ENCODE data around the gene LGALS3BP. TPM values are rescaled to one million over a fixed set of nuclear protein-coding genes. Genes with fewer than 3 reads are reported as not detected.
A peak's percentile ranks its signal among the peaks of the same experiment; 100 is the strongest.

LGALS3BP gene
- polyA plus RNA-seq, 4 donors: 181 to 361 (median 290) TPM

DNA sequence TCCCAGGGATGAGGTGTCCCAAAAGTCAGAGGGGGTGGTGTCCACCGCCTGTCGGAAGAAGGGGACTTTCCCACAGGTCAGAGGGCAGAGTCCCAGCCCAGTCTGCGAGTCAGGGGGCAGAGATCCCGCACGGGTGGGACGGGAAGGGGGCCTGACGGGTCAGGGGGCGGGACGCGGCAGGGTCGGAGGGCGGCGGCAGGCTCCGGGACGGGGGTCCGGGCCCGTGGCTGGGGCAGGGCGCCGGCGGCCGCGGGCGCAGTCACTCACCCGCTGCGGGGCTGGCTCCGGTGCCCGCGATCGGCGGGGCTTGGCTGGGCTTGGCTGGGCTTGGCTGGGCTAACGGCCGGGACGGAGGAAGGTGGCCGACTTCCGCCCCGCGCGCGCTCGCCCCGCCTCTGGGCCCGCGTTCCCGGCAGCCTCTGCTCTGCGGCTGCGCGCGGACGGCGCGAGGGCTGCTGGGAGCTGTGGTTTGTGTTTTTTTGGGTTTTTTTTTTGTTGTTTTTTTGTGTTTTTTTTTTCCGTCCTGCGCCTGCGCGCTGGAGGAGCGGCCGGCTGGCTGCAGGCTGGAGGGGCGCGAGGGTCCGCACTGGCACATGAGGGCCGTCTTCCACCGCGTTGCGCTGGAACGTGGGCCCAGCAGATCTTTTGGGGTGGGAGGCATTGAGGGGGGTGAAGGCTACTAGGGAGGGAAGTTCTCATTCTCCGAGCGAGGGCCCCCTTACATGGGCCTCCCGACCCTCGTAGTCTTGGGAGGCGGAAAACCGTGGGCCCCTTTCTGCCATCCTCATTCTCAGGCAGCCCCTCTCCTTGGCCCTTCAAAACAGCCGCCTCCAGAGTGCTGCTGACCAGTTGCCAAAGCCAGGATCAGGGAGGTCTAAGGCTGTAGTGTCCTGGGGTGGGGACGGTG is 29.9 kb upstream of the LGALS3BP start, which contains the start of gene CANT1:
TSS of gene CANT1 (minus strand) at position 368 of the 907 bp plus-strand sequence. CDS start 12,142 bp downstream, outside the sequence.
- 1 to 2% (median 1%) methylated on average over 63 to 73 of the region's 73 CpGs for WGBS, 3 donors
- no peaks in the 10 kb centered on the region for H3K9me3 ChIP-seq (ENCODE audit: control insufficient read depth in 2 of 2, insufficient read depth in 1 of 2, low read depth in 1 of 2, low read length in 1 of 2)
- peak within 1 kb of the TSS; percentile 16 to 87 (median 77) for H3K27ac ChIP-seq (ENCODE audit: low read depth in 1 of 3, low read length in 2 of 3)
- DNase-seq (peak; percentile 77 to 92), FAIRE-seq (no peak)
- peaks cover 14 to 35% (median 20%) of the 10 kb centered on the region in 3 donors for H3K4me1 ChIP-seq (ENCODE audit: control insufficient read depth in 3 of 3, insufficient read depth in 2 of 3, low read depth in 1 of 3, low read length in 2 of 3)
- peaks cover 0 to 20% (median 0%) of the 10 kb centered on the region in 3 donors for H3K36me3 ChIP-seq (ENCODE audit: control insufficient read depth in 3 of 3, insufficient read depth in 2 of 3, low read depth in 1 of 3, low read length in 3 of 3)
- H3K4me3 ChIP-seq (ENCODE audit: low read depth in 1 of 3, low read length in 3 of 3): peak within 1 kb of the TSS; percentile 76 to 93 (median 78)
- no peaks in the 10 kb centered on the region for H3K27me3 ChIP-seq (ENCODE audit: control insufficient read depth in 3 of 3, insufficient read depth in 3 of 3, low read length in 3 of 3)

DNA sequence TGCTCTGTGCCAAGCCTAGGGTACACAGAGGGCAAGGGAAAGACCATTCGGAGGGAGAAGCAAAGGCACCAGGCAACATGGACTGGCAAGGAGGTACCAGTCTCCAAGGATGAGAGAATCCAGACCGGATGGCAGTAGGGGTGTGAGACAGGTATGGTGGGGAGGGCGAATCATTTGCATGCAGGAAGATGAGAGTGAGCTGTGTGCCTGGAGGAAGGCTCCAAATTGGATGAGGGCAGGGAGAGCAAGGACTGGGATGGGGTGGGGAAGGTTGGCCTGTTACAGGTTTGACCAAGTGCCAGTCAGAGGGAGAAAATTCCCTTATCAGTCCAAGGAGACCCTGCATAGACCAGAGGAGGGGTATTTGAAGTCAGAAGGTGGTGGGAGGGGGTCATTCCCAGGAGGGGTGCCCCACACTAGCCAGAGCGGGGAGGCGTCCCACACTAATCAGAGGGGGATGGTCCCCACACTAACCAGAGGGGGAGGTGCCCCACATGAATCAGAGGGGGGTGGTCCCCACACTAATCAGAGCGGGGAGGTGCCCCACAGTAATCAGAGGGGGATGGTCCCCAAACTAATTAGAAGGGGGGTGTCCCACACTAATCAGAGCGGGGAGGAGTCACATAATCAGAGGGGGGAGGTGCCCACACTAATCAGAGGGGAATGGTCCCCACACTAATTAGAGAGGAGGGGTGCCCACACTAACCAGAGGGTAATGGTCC is 29.1 kb upstream of the LGALS3BP start:
- DNase-seq (no peak), FAIRE-seq (no peak)
- 6 to 28% (median 16%) methylated on average over 7 of the region's 7 CpGs for WGBS, 3 donors
- peaks cover 0 to 20% (median 0%) of the 10 kb centered on the region in 3 donors for H3K36me3 ChIP-seq (ENCODE audit: control insufficient read depth in 3 of 3, insufficient read depth in 2 of 3, low read depth in 1 of 3, low read length in 3 of 3)
- H3K27ac ChIP-seq (ENCODE audit: low read depth in 1 of 3, low read length in 2 of 3): peak overlapping the region in 2 of 3 donors; percentile 77 to 85
- peak overlapping the region; percentile 76 to 93 (median 78) for H3K4me3 ChIP-seq (ENCODE audit: low read depth in 1 of 3, low read length in 3 of 3)
- H3K27me3 ChIP-seq (ENCODE audit: control insufficient read depth in 3 of 3, insufficient read depth in 3 of 3, low read length in 3 of 3): no peaks in the 10 kb centered on the region
- H3K9me3 ChIP-seq (ENCODE audit: control insufficient read depth in 2 of 2, insufficient read depth in 1 of 2, low read depth in 1 of 2, low read length in 1 of 2): no peaks in the 10 kb centered on the region
- peaks cover 14 to 35% (median 20%) of the 10 kb centered on the region in 3 donors for H3K4me1 ChIP-seq (ENCODE audit: control insufficient read depth in 3 of 3, insufficient read depth in 2 of 3, low read depth in 1 of 3, low read length in 2 of 3)

- no peaks in the 10 kb centered on the region for H3K9me3 ChIP-seq (ENCODE audit: control insufficient read depth in 2 of 2, insufficient read depth in 1 of 2, low read depth in 1 of 2, low read length in 1 of 2)
- FAIRE-seq (no peak), DNase-seq (peak in 1 of 2 donors; percentile 50)
- peaks cover 0 to 30% (median 0%) of the 10 kb centered on the region in 3 donors for H3K36me3 ChIP-seq (ENCODE audit: control insufficient read depth in 3 of 3, insufficient read depth in 2 of 3, low read depth in 1 of 3, low read length in 3 of 3)
- H3K4me1 ChIP-seq (ENCODE audit: control insufficient read depth in 3 of 3, insufficient read depth in 2 of 3, low read depth in 1 of 3, low read length in 2 of 3): peaks cover 14 to 35% (median 20%) of the 10 kb centered on the region in 3 donors
- WGBS, 3 donors: 42 to 67% (median 54%) methylated on average over 21 of the region's 21 CpGs
- H3K4me3 ChIP-seq (ENCODE audit: low read depth in 1 of 3, low read length in 3 of 3): peak overlapping the region in 1 of 3 donors; percentile 78
- H3K27me3 ChIP-seq (ENCODE audit: control insufficient read depth in 3 of 3, insufficient read depth in 3 of 3, low read length in 3 of 3): no peaks in the 10 kb centered on the region
- H3K27ac ChIP-seq (ENCODE audit: low read depth in 1 of 3, low read length in 2 of 3): peak overlapping the region in 2 of 3 donors; percentile 32 to 33
Measured at GRCh38 chr17:79007504-79008381, 28.0 kb upstream of the LGALS3BP start.

DNA sequence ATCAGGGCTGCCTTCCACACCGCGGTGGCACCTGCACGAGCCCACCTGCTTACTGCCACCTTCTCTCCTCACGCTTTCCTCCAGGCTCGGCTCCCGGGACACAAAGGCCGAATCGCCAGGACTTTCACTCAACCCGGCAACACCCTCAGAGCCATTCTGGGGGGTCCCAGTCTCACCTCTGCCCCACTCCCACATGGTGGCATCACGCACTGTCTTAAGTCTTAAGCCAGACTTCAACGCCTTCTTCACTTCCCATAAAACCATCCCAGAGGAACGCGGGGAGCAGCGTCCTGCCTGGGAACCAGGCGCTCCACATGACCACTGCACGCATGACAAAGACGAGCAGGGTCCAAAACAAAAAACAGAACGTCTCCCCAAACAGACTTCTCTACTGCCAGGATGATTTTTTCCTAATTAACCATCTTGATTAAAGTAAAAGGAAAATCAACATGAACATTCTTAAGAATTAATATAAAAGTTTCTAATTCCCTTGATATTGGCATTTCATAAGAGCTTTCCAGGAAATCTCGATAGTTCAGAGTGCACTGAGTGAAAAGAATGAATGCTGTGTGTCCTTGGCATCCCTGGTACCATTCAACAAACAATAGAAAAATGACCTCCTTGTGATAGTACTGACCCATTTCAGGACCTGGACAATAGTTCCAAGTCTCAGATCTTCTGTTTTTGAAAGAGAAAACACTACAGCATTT is 27.2 kb upstream of the LGALS3BP start:
- H3K9me3 ChIP-seq (ENCODE audit: control insufficient read depth in 2 of 2, insufficient read depth in 1 of 2, low read depth in 1 of 2, low read length in 1 of 2): no peaks in the 10 kb centered on the region
- H3K27ac ChIP-seq (ENCODE audit: low read depth in 1 of 3, low read length in 2 of 3): peak overlapping the region in 2 of 3 donors; percentile 14 to 86
- FAIRE-seq (no peak), DNase-seq (no peak)
- H3K4me3 ChIP-seq (ENCODE audit: low read depth in 1 of 3, low read length in 3 of 3): no peak overlapping the region
- 79 to 83% (median 82%) methylated on average over 19 of the region's 19 CpGs for WGBS, 3 donors
- H3K4me1 ChIP-seq (ENCODE audit: control insufficient read depth in 3 of 3, insufficient read depth in 2 of 3, low read depth in 1 of 3, low read length in 2 of 3): peaks cover 14 to 35% (median 20%) of the 10 kb centered on the region in 3 donors
- peaks cover 0 to 36% (median 0%) of the 10 kb centered on the region in 3 donors for H3K36me3 ChIP-seq (ENCODE audit: control insufficient read depth in 3 of 3, insufficient read depth in 2 of 3, low read depth in 1 of 3, low read length in 3 of 3)
- no peaks in the 10 kb centered on the region for H3K27me3 ChIP-seq (ENCODE audit: control insufficient read depth in 3 of 3, insufficient read depth in 3 of 3, low read length in 3 of 3)

GRCh38 chr17:79006046-79006445 is 26.3 kb upstream of the LGALS3BP start:
- Histone ChIP-seq H3K27me3 (ENCODE audit: control insufficient read depth in 3 of 3, insufficient read depth in 3 of 3, low read length in 3 of 3) (no peaks in the 10 kb centered on the region), H3K27ac (ENCODE audit: low read depth in 1 of 3, low read length in 2 of 3) (peak overlapping the region; percentile 46 to 86 (median 63)), H3K4me1 (ENCODE audit: control insufficient read depth in 3 of 3, insufficient read depth in 2 of 3, low read depth in 1 of 3, low read length in 2 of 3) (peaks cover 14 to 35% (median 20%) of the 10 kb centered on the region in 3 donors), H3K4me3 (ENCODE audit: low read depth in 1 of 3, low read length in 3 of 3) (no peak overlapping the region), H3K9me3 (ENCODE audit: control insufficient read depth in 2 of 2, insufficient read depth in 1 of 2, low read depth in 1 of 2, low read length in 1 of 2) (no peaks in the 10 kb centered on the region), H3K36me3 (ENCODE audit: control insufficient read depth in 3 of 3, insufficient read depth in 2 of 3, low read depth in 1 of 3, low read length in 3 of 3) (peaks cover 0 to 44% (median 0%) of the 10 kb centered on the region in 3 donors)
- DNase-seq (peak in 1 of 2 donors; percentile 46), FAIRE-seq (no peak)
- 25 to 68% (median 61%) methylated on average over 8 of the region's 8 CpGs for WGBS, 3 donors

GRCh38 chr17:79005063-79005861 is 25.5 kb upstream of the LGALS3BP start:
- 8 to 51% (median 22%) methylated on average over 12 of the region's 12 CpGs for WGBS, 3 donors
- H3K4me1 ChIP-seq (ENCODE audit: control insufficient read depth in 3 of 3, insufficient read depth in 2 of 3, low read depth in 1 of 3, low read length in 2 of 3): peaks cover 14 to 33% (median 19%) of the 10 kb centered on the region in 3 donors
- H3K36me3 ChIP-seq (ENCODE audit: control insufficient read depth in 3 of 3, insufficient read depth in 2 of 3, low read depth in 1 of 3, low read length in 3 of 3): peaks cover 0 to 52% (median 0%) of the 10 kb centered on the region in 3 donors
- H3K9me3 ChIP-seq (ENCODE audit: control insufficient read depth in 2 of 2, insufficient read depth in 1 of 2, low read depth in 1 of 2, low read length in 1 of 2): no peaks in the 10 kb centered on the region
- DNase-seq: peak; percentile 82 to 93
- FAIRE-seq: no peak
- H3K27ac ChIP-seq (ENCODE audit: low read depth in 1 of 3, low read length in 2 of 3): peak overlapping the region; percentile 46 to 86 (median 63)
- H3K27me3 ChIP-seq (ENCODE audit: control insufficient read depth in 3 of 3, insufficient read depth in 3 of 3, low read length in 3 of 3): no peaks in the 10 kb centered on the region
- H3K4me3 ChIP-seq (ENCODE audit: low read depth in 1 of 3, low read length in 3 of 3): no peak overlapping the region

Measured in small intestine (tissue), 7 donors.